Fibroblast of mammary gland (primary cell): ENCODE data around the gene NTM.

Source experiments
- DNase-seq: peaks from one replicate; pipeline ENCODE4 v3.0.0-alpha.2; 2010; ENCODE audit warnings: low read depth
- H3K4me3 ChIP-seq: 2 replicates; pipeline ENCODE4 v1.5.1; 2011; ENCODE audit warnings: low read depth, mild to moderate bottlenecking, low read length, moderate library complexity; ENCODE audit not compliant: control insufficient read depth
- TF ChIP-seq, protein P1 (sequence below): conservative IDR thresholded peaks from 2 replicates; pipeline ENCODE4 v1.5.1; 2011; ENCODE audit warnings: low read depth, low read length, inconsistent platforms; ENCODE audit not compliant: control insufficient read depth, insufficient read depth

The NTM gene

DNA sequence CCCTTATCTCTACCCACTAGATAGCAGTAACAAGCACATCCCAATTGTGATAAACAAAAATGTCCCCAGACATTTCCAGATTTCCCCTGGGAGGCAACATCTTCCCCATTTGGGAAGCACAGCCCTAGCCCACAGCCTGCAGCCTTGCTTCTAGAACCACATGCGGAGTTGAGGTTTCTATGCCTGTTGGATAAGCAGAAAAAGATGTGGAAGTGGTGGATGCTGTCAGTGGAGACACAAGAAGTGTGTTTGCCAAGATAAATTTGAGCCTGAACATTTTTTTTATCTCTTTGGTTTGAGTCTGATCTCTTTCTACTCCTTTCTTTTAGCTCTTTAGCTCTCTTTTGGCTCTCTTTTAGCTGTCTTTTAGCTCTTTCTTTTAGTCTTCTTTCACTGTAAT is 884.5 kb downstream of the NTM start:
- TF ChIP-seq, protein P1, sequence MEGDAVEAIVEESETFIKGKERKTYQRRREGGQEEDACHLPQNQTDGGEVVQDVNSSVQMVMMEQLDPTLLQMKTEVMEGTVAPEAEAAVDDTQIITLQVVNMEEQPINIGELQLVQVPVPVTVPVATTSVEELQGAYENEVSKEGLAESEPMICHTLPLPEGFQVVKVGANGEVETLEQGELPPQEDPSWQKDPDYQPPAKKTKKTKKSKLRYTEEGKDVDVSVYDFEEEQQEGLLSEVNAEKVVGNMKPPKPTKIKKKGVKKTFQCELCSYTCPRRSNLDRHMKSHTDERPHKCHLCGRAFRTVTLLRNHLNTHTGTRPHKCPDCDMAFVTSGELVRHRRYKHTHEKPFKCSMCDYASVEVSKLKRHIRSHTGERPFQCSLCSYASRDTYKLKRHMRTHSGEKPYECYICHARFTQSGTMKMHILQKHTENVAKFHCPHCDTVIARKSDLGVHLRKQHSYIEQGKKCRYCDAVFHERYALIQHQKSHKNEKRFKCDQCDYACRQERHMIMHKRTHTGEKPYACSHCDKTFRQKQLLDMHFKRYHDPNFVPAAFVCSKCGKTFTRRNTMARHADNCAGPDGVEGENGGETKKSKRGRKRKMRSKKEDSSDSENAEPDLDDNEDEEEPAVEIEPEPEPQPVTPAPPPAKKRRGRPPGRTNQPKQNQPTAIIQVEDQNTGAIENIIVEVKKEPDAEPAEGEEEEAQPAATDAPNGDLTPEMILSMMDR, result no peak
- no peak overlapping the region for H3K4me3 ChIP-seq
- DNase-seq, result no peak

DNA sequence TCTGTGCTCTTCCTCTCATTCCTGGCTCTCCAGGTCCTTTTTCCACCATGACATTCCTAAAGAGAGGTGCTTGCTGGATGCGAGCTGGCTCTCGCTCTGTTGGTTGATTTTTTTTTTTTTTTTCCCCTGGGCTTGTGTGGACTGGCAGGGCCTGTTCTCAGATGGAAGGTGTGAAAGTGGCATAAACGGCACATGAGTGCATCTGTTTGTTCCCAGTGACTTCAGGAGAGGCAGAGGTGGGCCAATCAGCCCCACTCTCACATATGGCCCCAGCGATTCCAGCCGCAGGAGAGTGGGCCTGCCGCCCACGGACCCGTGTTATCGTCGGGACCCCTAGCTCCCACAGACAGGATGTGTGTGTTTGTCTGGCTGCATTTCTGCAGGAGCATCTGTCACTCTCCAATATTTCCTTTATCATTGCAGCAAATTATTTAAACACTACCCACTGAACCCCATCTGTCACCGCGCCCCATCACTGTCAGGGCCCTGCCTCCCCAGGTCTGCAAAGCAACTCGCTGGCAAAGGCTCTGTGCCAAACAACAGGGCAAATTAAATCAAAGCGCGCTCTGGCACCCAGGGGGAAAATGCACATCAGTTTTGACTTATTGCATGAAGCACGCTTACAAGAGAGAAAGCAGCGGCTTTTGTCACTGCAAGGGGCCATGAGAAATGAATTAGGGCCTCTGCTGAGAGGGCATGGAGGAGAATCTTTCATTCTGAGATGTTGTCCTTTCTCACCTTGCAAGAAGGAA is 886.3 kb downstream of the NTM start:
- TF ChIP-seq, protein P1, result no peak
- H3K4me3 ChIP-seq, result no peak overlapping the region
- DNase-seq, result no peak

DNA sequence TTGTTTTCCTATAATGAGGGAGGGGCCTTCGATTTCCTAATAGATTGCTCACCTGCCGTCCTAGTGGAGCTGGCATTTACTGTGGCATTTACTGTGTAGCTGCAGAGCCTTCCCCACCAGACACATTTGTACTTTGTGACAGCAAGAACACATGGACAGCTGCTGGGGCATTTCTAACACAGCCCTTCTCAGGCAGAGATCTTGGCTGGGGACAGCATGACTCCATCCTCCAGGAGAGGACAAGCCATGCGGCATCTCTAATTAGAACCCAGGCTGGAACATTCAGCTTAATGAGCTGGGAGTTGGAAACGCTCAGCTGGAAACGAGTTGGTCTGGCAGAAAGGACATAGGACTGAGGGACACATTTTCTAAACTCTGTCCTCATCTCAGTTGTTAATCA is 887.5 kb downstream of the NTM start:
- H3K4me3 ChIP-seq, result no peak overlapping the region
- no peak for DNase-seq
- TF ChIP-seq, protein P1, result no peak

DNA sequence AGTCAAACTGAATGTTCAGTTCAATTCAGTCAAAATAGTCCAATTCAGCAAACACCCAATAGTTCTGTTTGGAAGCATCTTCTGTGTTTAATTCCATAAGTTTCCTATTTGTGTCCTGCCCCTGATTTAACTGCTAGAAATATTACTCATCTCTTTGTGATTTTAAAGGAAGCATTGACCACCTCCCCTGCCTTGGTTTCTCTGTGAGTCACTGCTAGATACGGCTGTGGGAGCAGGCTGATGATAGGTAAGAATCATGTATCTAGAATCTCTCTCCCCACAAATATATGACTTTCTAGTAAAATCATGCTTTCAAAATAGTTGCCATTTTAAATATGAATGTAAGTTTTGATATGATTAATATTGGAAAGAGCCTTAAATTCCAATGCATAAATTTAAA is 888.5 kb downstream of the NTM start:
- no peak for DNase-seq
- no peak overlapping the region for H3K4me3 ChIP-seq
- TF ChIP-seq, protein P1, result no peak

- DNase-seq, result no peak
- H3K4me3 ChIP-seq, result no peak overlapping the region
- TF ChIP-seq, protein P1, result no peak
Measured at GRCh38 chr11:132260636-132261035, 890.2 kb downstream of the NTM start.

DNA sequence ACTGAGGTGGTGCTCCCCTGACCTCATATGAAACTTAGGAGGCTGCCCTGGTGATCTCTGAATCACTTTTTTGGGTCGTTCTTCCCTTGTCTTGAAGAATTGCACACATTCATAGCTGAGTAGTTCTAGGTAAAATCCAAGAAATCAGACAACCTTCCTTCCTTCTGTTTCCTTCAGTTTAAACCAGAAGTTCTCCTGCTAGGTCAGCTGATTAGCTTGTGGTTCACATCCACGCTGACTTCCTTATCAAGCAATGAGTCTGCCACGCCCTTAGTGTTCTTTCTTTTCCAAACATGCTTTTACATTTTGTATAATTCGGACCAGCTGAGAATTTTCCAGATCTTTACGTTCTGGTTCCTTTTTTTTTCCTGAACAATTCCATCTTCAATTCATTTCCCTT is 892.8 kb downstream of the NTM start:
- DNase-seq, result no peak
- TF ChIP-seq, protein P1, result no peak
- no peak overlapping the region for H3K4me3 ChIP-seq
